GM10266 (cell line): ENCODE data around the gene SCAMP5.
A peak's percentile ranks its signal among the peaks of the same experiment; 100 is the strongest.

Experiments
- DNase-seq: peaks from one replicate; pipeline ENCODE4 v3.0.0; 2012; ENCODE audit errors: extremely low spot score
- CTCF ChIP-seq: IDR thresholded peaks from 2 replicates; pipeline ENCODE4 v1.5.1; 2012; ENCODE audit warnings: mild to moderate bottlenecking, low read depth; ENCODE audit not compliant: control insufficient read depth, insufficient read depth; ENCODE audit errors: missing control alignments

SCAMP5 gene

GRCh38 chr15:75028991-75029377 is 33.6 kb downstream of the SCAMP5 start:
- no peak for DNase-seq
- no peak for TF ChIP-seq CTCF

- peak; percentile 98 for TF ChIP-seq CTCF
- DNase-seq = peak; percentile 68
Measured at GRCh38 chr15:75029378-75030022, 34.1 kb downstream of the SCAMP5 start.

- no peak for DNase-seq
- TF ChIP-seq CTCF = no peak
Measured at GRCh38 chr15:75030023-75030413, 34.7 kb downstream of the SCAMP5 start.

- DNase-seq = no peak
- TF ChIP-seq CTCF = no peak
Measured at GRCh38 chr15:75030424-75030823, 35.1 kb downstream of the SCAMP5 start.

- no peak for TF ChIP-seq CTCF
- DNase-seq = no peak
Measured at GRCh38 chr15:75031848-75032247, 36.5 kb downstream of the SCAMP5 start.

GRCh38 chr15:75032395-75032794 is 37.0 kb downstream of the SCAMP5 start:
- DNase-seq = no peak
- TF ChIP-seq CTCF = no peak

- no peak for TF ChIP-seq CTCF
- no peak for DNase-seq
Measured at GRCh38 chr15:75033809-75034208, 38.4 kb downstream of the SCAMP5 start.
